HL-60/S4 treated with phorbol 12-myristate 13-acetate at 8.2 ng/mL for 4 days and 3 days (cell line): ENCODE data around the gene PRM1.
"Not testable (repeated sequence)": the region's sequence is repeated elsewhere in the genome, so short reads cannot be mapped to it uniquely, and the experiment has no call there.

Source experiments
- in situ Hi-C: fragments of 300-500 bp; cut with MboI; formaldehyde crosslinking; loops from 2 replicates; pipeline ENCODE4 v1.15.0; 2022; ENCODE audit warnings: low sequenced_read_pairs

PRM1 gene

GRCh38 chr16:11314309-11314894 is 33.3 kb upstream of the PRM1 start:
- in situ Hi-C loops, result no loop called here

GRCh38 chr16:11313493-11314308 is 32.6 kb upstream of the PRM1 start:
- in situ Hi-C loops, result no loop called here

- in situ Hi-C loops, result no loop called here
Measured at GRCh38 chr16:11312718-11313492, 31.8 kb upstream of the PRM1 start.

GRCh38 chr16:11310997-11311561 is 29.9 kb upstream of the PRM1 start:
- in situ Hi-C loops, result no loop called here

- in situ Hi-C loops, result no loop called here
Measured at GRCh38 chr16:11310634-11310977, 29.5 kb upstream of the PRM1 start.

- in situ Hi-C loops, result no loop called here
Measured at GRCh38 chr16:11309895-11310633, 28.9 kb upstream of the PRM1 start.

GRCh38 chr16:11308493-11309283 is 27.6 kb upstream of the PRM1 start:
- in situ Hi-C loops, result no loop called here

GRCh38 chr16:11307639-11308492 is 26.7 kb upstream of the PRM1 start:
- in situ Hi-C loops, result no loop called here

- in situ Hi-C loops, result no loop called here
Measured at GRCh38 chr16:11306997-11307638, 26.0 kb upstream of the PRM1 start.

GRCh38 chr16:11306381-11306780 is 25.3 kb upstream of the PRM1 start:
- in situ Hi-C loops, result no loop called here

- in situ Hi-C loops, result no loop called here
Measured at GRCh38 chr16:11303405-11304138, 22.4 kb upstream of the PRM1 start.

GRCh38 chr16:11302977-11303376 is 21.8 kb upstream of the PRM1 start:
- in situ Hi-C loops, result no loop called here

GRCh38 chr16:11301645-11302501 is 20.7 kb upstream of the PRM1 start:
- in situ Hi-C loops, result no loop called here

- in situ Hi-C loops, result no loop called here
Measured at GRCh38 chr16:11300560-11300892, 19.4 kb upstream of the PRM1 start.

- in situ Hi-C loops, result no loop called here
Measured at GRCh38 chr16:11299865-11300559, 18.9 kb upstream of the PRM1 start.

GRCh38 chr16:11298950-11299547 is 17.9 kb upstream of the PRM1 start:
- in situ Hi-C loops, result not testable (repeated sequence)
